ENCODE results near the gene IFI35. TPM values are rescaled to one million over a fixed set of nuclear protein-coding genes. Genes with fewer than 3 reads are reported as not detected.

Gene IFI35
- total RNA-seq, 1 experiment from 2014 or later, result 98.6 TPM

- CTCF ChIA-PET, result interaction anchor here (0.7 to 0.9 kb wide), 2 partner anchors 10 to 1591 kb away, joined by 3 to 4 read pairs; no protein-coding TSS in a partner anchor
- no peak overlapping the region for H3K27ac Mint-ChIP-seq (ENCODE audit: unreplicated experiment)
- no TSS peak for BruUV-seq (replicated peaks)
- no peaks in the 10 kb centered on the region for H3K9me3 Mint-ChIP-seq (ENCODE audit: low read depth, unreplicated experiment)
- no peak for TF ChIP-seq CTCF (IDR thresholded peaks at IDR 0.05; ENCODE audit: unreplicated experiment)
- H3K4me3 Mint-ChIP-seq (ENCODE audit: low read depth, unreplicated experiment), result no peak overlapping the region
- no peak for DNase-seq
- H3K27me3 Mint-ChIP-seq (ENCODE audit: unreplicated experiment), result peaks cover 5% of the 10 kb centered on the region
- no peaks in the 10 kb centered on the region for H3K4me1 Mint-ChIP-seq (ENCODE audit: low read depth, unreplicated experiment)
- intact Hi-C loops (cut with micrococcal nuclease; ENCODE audit: unreplicated experiment), result no loop called here
- peaks cover 9% of the 10 kb centered on the region for H3K36me3 Mint-ChIP-seq (ENCODE audit: insufficient read depth, unreplicated experiment)
Observed at GRCh38 chr17:43033948-43034881, 27.6 kb downstream of the IFI35 start.

GRCh38 chr17:43034894-43035293 lies 28.3 kb downstream of the IFI35 start:
- no peaks in the 10 kb centered on the region for H3K4me1 Mint-ChIP-seq (ENCODE audit: low read depth, unreplicated experiment)
- CTCF ChIA-PET, result interaction anchor here (0.9 kb wide), 1 partner anchor 10 kb away, joined by 3 read pairs; no protein-coding TSS in a partner anchor
- H3K27me3 Mint-ChIP-seq (ENCODE audit: unreplicated experiment), result no peaks in the 10 kb centered on the region
- no peak for DNase-seq
- TF ChIP-seq CTCF (IDR thresholded peaks at IDR 0.05; ENCODE audit: unreplicated experiment), result no peak
- no peak overlapping the region for H3K27ac Mint-ChIP-seq (ENCODE audit: unreplicated experiment)
- intact Hi-C loops (cut with micrococcal nuclease; ENCODE audit: unreplicated experiment), result no loop called here
- no peak overlapping the region for H3K4me3 Mint-ChIP-seq (ENCODE audit: low read depth, unreplicated experiment)
- no TSS peak for BruUV-seq (replicated peaks)
- H3K36me3 Mint-ChIP-seq (ENCODE audit: insufficient read depth, unreplicated experiment), result peaks cover 9% of the 10 kb centered on the region
- no peaks in the 10 kb centered on the region for H3K9me3 Mint-ChIP-seq (ENCODE audit: low read depth, unreplicated experiment)

GRCh38 chr17:43039646-43040045 lies 33.1 kb downstream of the IFI35 start:
- CTCF ChIA-PET, result no interaction called here
- Mint-ChIP-seq H3K4me3 (ENCODE audit: low read depth, unreplicated experiment) (no peak overlapping the region), H3K27ac (ENCODE audit: unreplicated experiment) (no peak overlapping the region), H3K9me3 (ENCODE audit: low read depth, unreplicated experiment) (no peaks in the 10 kb centered on the region), H3K36me3 (ENCODE audit: insufficient read depth, unreplicated experiment) (peaks cover 13% of the 10 kb centered on the region), H3K27me3 (ENCODE audit: unreplicated experiment) (no peaks in the 10 kb centered on the region), H3K4me1 (ENCODE audit: low read depth, unreplicated experiment) (no peaks in the 10 kb centered on the region)
- no peak for TF ChIP-seq CTCF (IDR thresholded peaks at IDR 0.05; ENCODE audit: unreplicated experiment)
- no peak for DNase-seq
- intact Hi-C loops (cut with micrococcal nuclease; ENCODE audit: unreplicated experiment), result no loop called here
- no TSS peak for BruUV-seq (replicated peaks)

GRCh38 chr17:43040655-43041054 lies 34.1 kb downstream of the IFI35 start:
- H3K4me3 Mint-ChIP-seq (ENCODE audit: low read depth, unreplicated experiment), result no peak overlapping the region
- H3K27me3 Mint-ChIP-seq (ENCODE audit: unreplicated experiment), result no peaks in the 10 kb centered on the region
- CTCF ChIA-PET, result no interaction called here
- intact Hi-C loops (cut with micrococcal nuclease; ENCODE audit: unreplicated experiment), result no loop called here
- H3K4me1 Mint-ChIP-seq (ENCODE audit: low read depth, unreplicated experiment), result no peaks in the 10 kb centered on the region
- DNase-seq, result no peak
- H3K27ac Mint-ChIP-seq (ENCODE audit: unreplicated experiment), result peak overlapping the region; percentile 11
- no TSS peak for BruUV-seq (replicated peaks)
- no peaks in the 10 kb centered on the region for H3K9me3 Mint-ChIP-seq (ENCODE audit: low read depth, unreplicated experiment)
- H3K36me3 Mint-ChIP-seq (ENCODE audit: insufficient read depth, unreplicated experiment), result peaks cover 13% of the 10 kb centered on the region
- TF ChIP-seq CTCF (IDR thresholded peaks at IDR 0.05; ENCODE audit: unreplicated experiment), result no peak

Data from Calu3 (cell line).